ENCODE measurements around the gene C2orf92. TPM values are rescaled to one million over a fixed set of nuclear protein-coding genes. Genes with fewer than 3 reads are reported as not detected.

The C2orf92 gene
- total RNA-seq, 2 experiments from 2014 or later: 4.0 to 5.5 TPM

DNA sequence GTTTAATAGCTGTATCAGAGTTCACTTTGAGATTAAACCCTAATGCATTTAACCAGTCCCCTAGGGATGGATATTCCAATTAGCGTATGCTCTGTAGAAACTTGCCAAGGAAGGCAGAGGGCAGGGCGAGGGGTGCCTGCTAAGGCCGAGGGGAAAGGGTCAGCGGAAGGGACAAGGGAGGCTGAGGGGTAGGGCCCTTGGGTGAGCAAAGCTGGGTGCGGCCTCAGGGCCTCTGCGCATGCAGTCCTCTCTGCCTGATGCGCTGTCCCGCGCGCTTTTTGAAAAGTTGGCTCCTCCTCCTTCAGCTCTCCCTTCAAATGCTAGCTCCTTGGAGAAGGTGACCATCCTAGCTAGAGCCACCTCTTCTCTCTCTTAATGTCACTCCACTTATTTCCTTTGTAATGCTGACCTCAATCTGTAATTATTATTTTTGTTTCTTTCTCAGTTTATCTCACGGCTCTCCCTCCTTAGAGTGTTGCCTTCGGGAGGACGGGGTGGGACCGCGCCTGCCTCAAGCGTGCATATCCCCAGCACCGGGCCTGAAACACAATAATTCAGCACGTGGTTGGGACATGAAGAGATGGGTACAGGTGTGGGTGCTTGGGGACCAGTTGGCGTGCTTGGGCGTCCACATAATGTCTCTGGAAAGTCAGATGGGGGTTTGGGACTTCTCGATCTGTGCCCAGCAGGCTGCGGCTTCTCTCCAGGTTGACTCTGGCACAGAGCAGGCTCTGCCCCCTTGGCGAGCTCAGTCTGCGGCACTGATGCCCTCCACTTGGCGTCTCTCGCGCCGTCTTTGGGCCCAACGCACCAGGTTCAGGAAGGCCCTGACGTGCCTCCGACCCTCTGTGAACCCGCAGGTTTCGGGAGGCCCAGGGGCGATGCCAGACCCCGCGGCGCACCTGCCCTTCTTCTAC, 53.9 kb downstream of the C2orf92 start:
- ATAC-seq: no peak
- Mint-ChIP-seq H3K9me3 (ENCODE audit: insufficient read depth) (peaks cover 4% of the 10 kb centered on the region), H3K27ac (no peak overlapping the region), H3K36me3 (ENCODE audit: low read depth) (peaks cover 88% of the 10 kb centered on the region), H3K27me3 (ENCODE audit: low read depth) (no peaks in the 10 kb centered on the region), H3K4me1 (ENCODE audit: low read depth) (peaks cover 87% of the 10 kb centered on the region), H3K4me3 (no peak overlapping the region)
- POLR2A ChIA-PET: interaction anchor here (0.8 to 1.3 kb wide), 3 partner anchors 10 to 15 kb away, joined by 3 to 5 read pairs (median 4); partner anchors contain the start of gene ZAP70
- CTCF ChIA-PET: interaction anchor here (1.2 to 1.6 kb wide), 2 partner anchors 13 to 19 kb away, joined by 4 to 7 read pairs; no protein-coding TSS in a partner anchor
- DNase-seq: no peak

DNA sequence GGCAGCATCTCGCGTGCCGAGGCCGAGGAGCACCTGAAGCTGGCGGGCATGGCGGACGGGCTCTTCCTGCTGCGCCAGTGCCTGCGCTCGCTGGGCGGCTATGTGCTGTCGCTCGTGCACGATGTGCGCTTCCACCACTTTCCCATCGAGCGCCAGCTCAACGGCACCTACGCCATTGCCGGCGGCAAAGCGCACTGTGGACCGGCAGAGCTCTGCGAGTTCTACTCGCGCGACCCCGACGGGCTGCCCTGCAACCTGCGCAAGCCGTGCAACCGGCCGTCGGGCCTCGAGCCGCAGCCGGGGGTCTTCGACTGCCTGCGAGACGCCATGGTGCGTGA, 54.5 kb downstream of the C2orf92 start:
- ChIA-PET CTCF (interaction anchor here (1.2 kb wide), 1 partner anchor 14 kb away, joined by 4 read pairs; no protein-coding TSS in a partner anchor), POLR2A (interaction anchor here (1.1 kb wide), 1 partner anchor 16 kb away, joined by 3 read pairs; no protein-coding TSS in a partner anchor)
- DNase-seq (no peak), ATAC-seq (no peak)
- peaks cover 5% of the 10 kb centered on the region for H3K9me3 Mint-ChIP-seq (ENCODE audit: insufficient read depth)
- peaks cover 84% of the 10 kb centered on the region for H3K4me1 Mint-ChIP-seq (ENCODE audit: low read depth)
- H3K36me3 Mint-ChIP-seq (ENCODE audit: low read depth): peaks cover 88% of the 10 kb centered on the region
- H3K27ac Mint-ChIP-seq: no peak overlapping the region
- H3K4me3 Mint-ChIP-seq: no peak overlapping the region
- H3K27me3 Mint-ChIP-seq (ENCODE audit: low read depth): no peaks in the 10 kb centered on the region

DNA sequence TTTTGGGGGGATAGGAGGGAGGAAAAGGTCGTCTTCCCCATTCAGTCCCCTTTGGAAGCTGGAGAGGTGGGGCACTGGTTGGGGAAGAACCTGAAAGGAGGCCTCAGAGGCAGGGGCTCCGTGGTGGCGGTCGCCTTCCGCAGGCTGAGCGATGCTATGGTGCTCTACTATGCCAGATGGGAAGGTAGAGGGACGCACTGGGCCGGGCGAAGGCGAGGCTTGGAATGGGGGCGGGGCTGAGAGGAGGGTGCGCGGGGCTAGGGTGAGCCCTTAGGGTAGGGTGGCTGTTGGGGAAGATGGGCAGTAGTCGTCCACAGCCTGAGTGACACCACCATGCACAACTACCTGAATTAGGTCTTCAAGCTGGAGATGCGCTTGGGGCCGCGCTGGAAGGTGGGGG, 55.0 kb downstream of the C2orf92 start:
- Mint-ChIP-seq H3K4me1 (ENCODE audit: low read depth) (peaks cover 80% of the 10 kb centered on the region), H3K27ac (no peak overlapping the region), H3K27me3 (ENCODE audit: low read depth) (no peaks in the 10 kb centered on the region), H3K36me3 (ENCODE audit: low read depth) (peaks cover 89% of the 10 kb centered on the region), H3K4me3 (no peak overlapping the region), H3K9me3 (ENCODE audit: insufficient read depth) (peaks cover 10% of the 10 kb centered on the region)
- POLR2A ChIA-PET: interaction anchor here (1.1 kb wide), 1 partner anchor 16 kb away, joined by 3 read pairs; no protein-coding TSS in a partner anchor
- ATAC-seq (no peak), DNase-seq (no peak)
- CTCF ChIA-PET: no interaction called here

DNA sequence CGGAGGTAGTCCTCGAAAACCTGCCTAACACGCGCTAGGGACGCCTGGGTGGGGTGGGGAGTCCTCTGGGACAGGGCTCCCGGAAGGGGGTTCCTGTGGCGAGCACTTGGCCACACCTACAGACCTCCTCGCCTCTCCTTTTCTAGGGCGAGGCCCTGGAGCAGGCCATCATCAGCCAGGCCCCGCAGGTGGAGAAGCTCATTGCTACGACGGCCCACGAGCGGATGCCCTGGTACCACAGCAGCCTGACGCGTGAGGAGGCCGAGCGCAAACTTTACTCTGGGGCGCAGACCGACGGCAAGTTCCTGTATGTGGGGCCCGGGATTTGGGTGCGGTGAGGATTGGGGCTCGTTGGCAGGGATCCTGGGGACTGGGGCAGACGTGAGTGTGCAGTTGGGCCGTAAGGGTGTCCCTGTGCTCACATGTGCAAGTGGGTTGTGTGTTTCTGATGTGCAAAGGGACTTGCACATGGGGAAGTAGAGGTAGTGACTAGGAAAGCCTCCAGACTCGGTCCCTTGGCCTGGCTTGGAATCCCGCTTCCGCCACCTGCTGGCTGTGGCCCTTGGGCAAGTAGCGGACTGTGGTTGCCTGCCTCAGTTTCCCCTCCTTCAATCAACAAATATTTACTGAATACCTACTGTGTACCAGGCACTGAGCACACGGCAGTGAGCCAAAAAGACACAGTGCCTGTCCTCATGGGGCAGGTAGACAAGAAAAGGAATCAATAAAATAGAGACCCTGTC, 55.6 kb downstream of the C2orf92 start:
- ATAC-seq (no peak), DNase-seq (no peak)
- Mint-ChIP-seq H3K4me3 (no peak overlapping the region), H3K9me3 (ENCODE audit: insufficient read depth) (peaks cover 12% of the 10 kb centered on the region), H3K27ac (peak overlapping the region; percentile 53), H3K4me1 (ENCODE audit: low read depth) (peaks cover 75% of the 10 kb centered on the region), H3K36me3 (ENCODE audit: low read depth) (peaks cover 89% of the 10 kb centered on the region), H3K27me3 (ENCODE audit: low read depth) (no peaks in the 10 kb centered on the region)
- ChIA-PET CTCF (interaction anchor here (3.5 kb wide), 1 partner anchor 16 kb away, joined by 35 read pairs; no protein-coding TSS in a partner anchor), POLR2A (interaction anchor here (1.1 kb wide), 1 partner anchor 17 kb away, joined by 3 read pairs; no protein-coding TSS in a partner anchor)

DNA sequence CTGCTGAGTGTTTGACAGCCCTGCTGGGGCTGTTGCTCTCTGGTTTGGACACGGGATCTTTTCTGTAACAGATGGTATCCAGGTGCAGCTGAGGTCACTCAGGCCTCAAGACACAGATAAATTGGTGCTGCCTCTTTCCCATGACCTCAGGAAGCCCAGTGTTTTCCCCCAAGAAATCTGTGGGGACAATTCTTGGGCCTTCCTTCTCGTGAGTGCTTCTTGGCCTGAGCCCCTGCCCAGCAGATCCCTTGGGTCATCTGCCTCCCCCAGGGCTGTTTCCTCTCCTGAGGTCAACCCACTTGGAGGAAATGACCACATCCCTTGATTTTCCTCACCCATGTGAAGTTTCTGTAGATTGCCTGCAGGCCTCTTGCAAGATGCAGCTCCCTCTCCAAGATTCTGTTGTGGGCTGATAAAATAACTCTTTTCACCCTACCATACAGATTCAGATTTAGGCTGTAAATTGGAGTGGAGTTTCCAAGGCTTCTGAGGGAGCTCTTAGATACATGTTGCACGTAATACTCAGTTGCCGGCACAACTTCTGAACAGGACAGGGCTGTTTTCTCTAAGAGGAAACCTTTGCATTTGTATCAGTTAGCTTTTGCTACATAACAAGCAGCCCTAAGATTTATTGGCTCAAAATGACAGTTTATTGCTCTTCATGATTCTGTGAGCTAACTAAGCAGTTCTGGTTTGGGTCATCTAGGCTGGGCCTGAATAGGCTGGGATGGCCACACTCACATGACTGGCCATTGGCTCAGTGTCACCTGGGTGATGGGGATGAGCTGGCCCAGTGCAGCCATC, 57.0 kb downstream of the C2orf92 start:
- Mint-ChIP-seq H3K9me3 (ENCODE audit: insufficient read depth) (peaks cover 12% of the 10 kb centered on the region), H3K27ac (peak overlapping the region; percentile 80), H3K27me3 (ENCODE audit: low read depth) (no peaks in the 10 kb centered on the region), H3K4me1 (ENCODE audit: low read depth) (peaks cover 70% of the 10 kb centered on the region), H3K4me3 (no peak overlapping the region), H3K36me3 (ENCODE audit: low read depth) (peaks cover 93% of the 10 kb centered on the region)
- ATAC-seq (no peak), DNase-seq (no peak)
- POLR2A ChIA-PET: interaction anchor here (0.7 to 2.0 kb wide), 8 partner anchors 8 to 39 kb away, joined by 3 to 8 read pairs (median 4); partner anchors contain the start of gene ZAP70
- CTCF ChIA-PET: interaction anchor here (1.3 to 3.5 kb wide), 3 partner anchors 15 to 135 kb away, joined by 5 to 35 read pairs (median 6); no protein-coding TSS in a partner anchor

DNA sequence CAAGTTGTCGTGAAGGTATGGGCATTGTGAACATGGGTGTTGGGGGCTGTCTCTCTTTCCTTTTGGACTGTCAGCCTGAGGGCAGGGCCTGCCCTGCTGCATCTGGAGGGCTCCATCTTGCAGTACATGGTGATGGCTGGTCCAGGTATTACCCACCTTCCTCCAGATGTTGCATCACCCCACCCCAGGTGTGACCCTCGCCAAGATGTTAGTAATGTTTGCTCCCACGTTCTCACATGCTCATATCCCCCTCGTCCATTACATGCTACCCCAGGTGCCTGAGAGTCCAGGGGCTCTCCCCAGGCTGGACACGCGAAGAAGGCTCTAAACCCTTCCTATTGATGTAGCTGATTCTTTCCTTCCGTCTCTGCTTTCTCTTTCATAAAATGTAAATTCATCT, 57.8 kb downstream of the C2orf92 start:
- DNase-seq (no peak), ATAC-seq (no peak)
- H3K27ac Mint-ChIP-seq: peak overlapping the region; percentile 63
- peaks cover 12% of the 10 kb centered on the region for H3K9me3 Mint-ChIP-seq (ENCODE audit: insufficient read depth)
- ChIA-PET CTCF (interaction anchor here (0.8 to 3.5 kb wide), 5 partner anchors 9 to 29 kb away, joined by 3 to 35 read pairs (median 5); no protein-coding TSS in a partner anchor), POLR2A (interaction anchor here (0.7 to 2.0 kb wide), 3 partner anchors 13 to 40 kb away, joined by 3 to 8 read pairs (median 5); partner anchors contain the start of gene ZAP70)
- H3K4me3 Mint-ChIP-seq: no peak overlapping the region
- peaks cover 98% of the 10 kb centered on the region for H3K36me3 Mint-ChIP-seq (ENCODE audit: low read depth)
- H3K27me3 Mint-ChIP-seq (ENCODE audit: low read depth): no peaks in the 10 kb centered on the region
- peaks cover 68% of the 10 kb centered on the region for H3K4me1 Mint-ChIP-seq (ENCODE audit: low read depth)

DNA sequence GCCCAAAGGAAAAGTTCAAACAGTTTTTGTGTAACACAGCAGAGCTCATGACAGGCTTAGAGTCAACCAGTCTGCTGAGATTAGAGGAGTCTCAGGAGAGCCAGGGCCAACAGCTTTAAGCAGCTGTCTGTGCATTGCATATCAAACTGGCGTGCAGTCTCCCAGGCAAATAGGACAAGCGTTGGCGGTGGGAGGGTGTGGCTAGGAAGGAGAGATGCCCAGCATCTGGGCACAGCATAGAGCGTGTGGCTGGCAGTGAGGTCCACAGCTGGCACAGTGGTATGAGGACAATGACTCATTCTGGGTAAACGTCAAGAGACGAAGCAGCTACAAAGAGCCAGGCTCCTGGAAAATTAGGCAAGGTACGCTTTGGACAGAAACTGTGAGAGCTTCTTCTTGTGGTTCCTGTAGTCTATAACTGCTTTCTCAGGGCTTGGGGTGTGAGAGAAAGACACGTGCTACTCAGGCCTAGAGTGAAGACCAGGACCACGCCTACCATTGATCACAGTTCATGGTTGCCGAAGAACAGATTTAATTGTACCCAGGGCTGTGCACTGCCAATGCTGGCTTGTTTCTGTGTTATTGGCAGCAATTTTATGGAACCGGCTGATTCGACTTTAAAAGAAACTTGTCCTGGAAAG, 58.7 kb downstream of the C2orf92 start:
- H3K27me3 Mint-ChIP-seq (ENCODE audit: low read depth): no peaks in the 10 kb centered on the region
- ChIA-PET CTCF (interaction anchor here (0.8 to 3.5 kb wide), 6 partner anchors 10 to 137 kb away, joined by 3 to 35 read pairs (median 5); no protein-coding TSS in a partner anchor), POLR2A (interaction anchor here (0.6 to 2.0 kb wide), 2 partner anchors 12 to 16 kb away, joined by 3 to 8 read pairs; no protein-coding TSS in a partner anchor)
- no peak overlapping the region for H3K4me3 Mint-ChIP-seq
- peak overlapping the region; percentile 63 for H3K27ac Mint-ChIP-seq
- peaks cover 60% of the 10 kb centered on the region for H3K4me1 Mint-ChIP-seq (ENCODE audit: low read depth)
- DNase-seq (no peak), ATAC-seq (peak; percentile 55)
- peaks cover 97% of the 10 kb centered on the region for H3K36me3 Mint-ChIP-seq (ENCODE audit: low read depth)
- peaks cover 12% of the 10 kb centered on the region for H3K9me3 Mint-ChIP-seq (ENCODE audit: insufficient read depth)

DNA sequence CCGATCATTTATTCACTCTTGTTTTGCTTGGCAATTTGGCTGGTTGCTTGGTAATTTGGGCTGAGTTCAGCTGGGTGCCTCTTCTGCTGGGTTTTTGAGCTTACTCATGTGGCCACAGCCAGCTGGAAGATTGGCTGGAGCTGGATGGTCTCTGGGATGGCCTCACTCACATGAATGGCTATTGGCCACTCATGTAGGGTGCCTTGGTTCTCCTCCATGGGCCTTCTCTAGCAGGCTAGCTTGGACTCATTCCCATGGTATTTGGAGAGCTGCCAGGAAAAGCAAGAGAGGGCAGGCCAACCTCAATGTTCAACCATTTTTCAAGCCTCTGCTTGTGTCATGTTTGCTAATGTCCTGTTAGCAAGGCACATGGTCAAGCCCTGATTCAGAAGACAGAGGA, 60.7 kb downstream of the C2orf92 start:
- Mint-ChIP-seq H3K4me1 (ENCODE audit: low read depth) (peaks cover 43% of the 10 kb centered on the region), H3K27me3 (ENCODE audit: low read depth) (no peaks in the 10 kb centered on the region), H3K9me3 (ENCODE audit: insufficient read depth) (peaks cover 12% of the 10 kb centered on the region), H3K4me3 (no peak overlapping the region), H3K27ac (no peak overlapping the region), H3K36me3 (ENCODE audit: low read depth) (peaks cover 89% of the 10 kb centered on the region)
- CTCF ChIA-PET: interaction anchor here (0.7 to 3.0 kb wide), 6 partner anchors 10 to 140 kb away, joined by 3 to 26 read pairs (median 4); no protein-coding TSS in a partner anchor
- POLR2A ChIA-PET: interaction anchor here (0.6 to 0.8 kb wide), 2 partner anchors 11 to 15 kb away, joined by 3 to 4 read pairs; no protein-coding TSS in a partner anchor
- no peak for ATAC-seq
- no peak for DNase-seq

DNA sequence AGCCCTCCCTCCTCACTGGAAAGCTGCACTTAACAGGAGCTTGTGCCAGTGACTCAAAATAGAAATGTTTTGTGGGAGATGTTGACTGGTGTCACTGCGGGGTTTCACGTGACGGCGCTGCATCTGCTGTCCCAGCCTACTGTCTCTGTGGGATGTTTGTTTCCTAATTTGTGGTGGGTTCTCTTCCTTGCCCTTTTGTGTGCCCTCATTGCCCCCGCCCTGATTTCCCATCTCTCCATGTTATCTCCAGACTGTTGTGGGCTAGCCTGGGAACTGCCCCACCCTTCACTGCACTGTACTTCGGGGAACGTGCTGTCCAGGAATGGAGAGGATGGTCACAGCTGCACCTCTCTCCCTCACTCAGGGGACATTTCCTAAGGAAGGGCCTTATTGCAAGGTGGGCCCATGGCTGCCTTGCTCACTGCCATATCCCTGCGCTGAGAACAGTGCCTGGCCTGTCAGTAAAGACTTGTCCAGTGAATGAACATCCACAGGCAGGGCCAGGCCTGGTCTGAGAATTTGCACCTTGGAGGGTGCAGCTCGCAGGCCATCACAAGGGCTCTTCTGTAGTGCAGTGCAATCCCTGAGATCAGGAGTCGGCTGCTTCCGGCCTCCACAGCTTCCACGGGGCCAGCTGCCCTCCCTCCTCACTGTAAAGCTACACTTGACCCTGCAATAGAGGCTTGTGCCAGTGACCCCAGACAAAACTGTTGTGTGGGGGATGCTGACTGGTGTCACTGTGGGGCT, 61.9 kb downstream of the C2orf92 start:
- Mint-ChIP-seq H3K27ac (peak overlapping the region; percentile 50), H3K9me3 (ENCODE audit: insufficient read depth) (peaks cover 8% of the 10 kb centered on the region), H3K4me3 (no peak overlapping the region), H3K27me3 (ENCODE audit: low read depth) (no peaks in the 10 kb centered on the region), H3K36me3 (ENCODE audit: low read depth) (peaks cover 81% of the 10 kb centered on the region), H3K4me1 (ENCODE audit: low read depth) (peaks cover 31% of the 10 kb centered on the region)
- DNase-seq: no peak
- ChIA-PET CTCF (interaction anchor here (2.6 kb wide), 1 partner anchor 9 kb away, joined by 26 read pairs; no protein-coding TSS in a partner anchor), POLR2A (interaction anchor here (0.9 kb wide), 1 partner anchor 11 kb away, joined by 3 read pairs; no protein-coding TSS in a partner anchor)
- no peak for ATAC-seq
